ENCODE results near the gene DMRTC2.

Gene DMRTC2

DNA sequence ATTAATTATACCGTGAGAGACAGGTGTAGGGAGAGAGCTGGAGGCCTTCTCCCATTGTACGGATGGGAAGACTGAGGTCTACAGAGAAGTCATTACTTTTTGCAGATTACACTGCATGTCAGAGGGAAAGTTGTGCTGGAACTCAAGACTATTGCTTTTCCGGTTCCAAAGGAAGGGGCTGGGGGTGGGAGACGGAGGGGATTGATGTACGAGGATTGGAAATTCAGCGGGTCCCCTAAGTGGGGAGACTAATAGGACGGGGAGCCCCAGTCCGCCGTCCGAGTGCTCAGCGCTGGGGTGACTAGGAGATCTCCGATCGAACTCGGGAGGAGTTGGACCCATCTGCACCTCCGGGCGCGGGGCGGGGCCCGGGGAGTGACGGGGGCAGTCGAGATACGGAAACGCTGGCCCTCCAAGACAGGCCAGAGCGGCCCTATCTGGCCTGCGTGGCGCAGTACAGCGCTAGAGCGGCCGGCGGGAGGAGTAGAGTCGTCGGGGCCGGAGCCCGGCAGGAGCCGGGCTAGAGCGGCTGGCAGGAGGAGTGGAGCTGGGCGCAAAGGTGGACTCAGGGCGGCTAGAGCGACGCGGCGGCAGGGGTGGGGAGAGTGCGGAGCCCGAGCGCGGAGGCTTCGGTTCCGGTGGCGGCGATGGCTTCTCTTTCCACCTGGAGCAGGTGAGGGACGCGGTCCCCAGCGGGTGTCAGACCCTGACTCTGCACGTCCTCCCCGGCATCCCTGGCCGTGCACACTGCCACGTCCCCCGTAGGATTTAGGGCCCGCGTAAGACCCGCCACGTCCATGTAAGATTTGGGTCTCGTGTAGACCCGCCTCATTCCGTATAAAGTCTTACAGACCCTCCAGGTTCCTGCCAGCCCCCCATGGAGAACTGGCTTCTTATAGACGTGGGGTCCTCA, 39.2 kb downstream of the DMRTC2 start:
- TF ChIP-seq, protein P1, sequence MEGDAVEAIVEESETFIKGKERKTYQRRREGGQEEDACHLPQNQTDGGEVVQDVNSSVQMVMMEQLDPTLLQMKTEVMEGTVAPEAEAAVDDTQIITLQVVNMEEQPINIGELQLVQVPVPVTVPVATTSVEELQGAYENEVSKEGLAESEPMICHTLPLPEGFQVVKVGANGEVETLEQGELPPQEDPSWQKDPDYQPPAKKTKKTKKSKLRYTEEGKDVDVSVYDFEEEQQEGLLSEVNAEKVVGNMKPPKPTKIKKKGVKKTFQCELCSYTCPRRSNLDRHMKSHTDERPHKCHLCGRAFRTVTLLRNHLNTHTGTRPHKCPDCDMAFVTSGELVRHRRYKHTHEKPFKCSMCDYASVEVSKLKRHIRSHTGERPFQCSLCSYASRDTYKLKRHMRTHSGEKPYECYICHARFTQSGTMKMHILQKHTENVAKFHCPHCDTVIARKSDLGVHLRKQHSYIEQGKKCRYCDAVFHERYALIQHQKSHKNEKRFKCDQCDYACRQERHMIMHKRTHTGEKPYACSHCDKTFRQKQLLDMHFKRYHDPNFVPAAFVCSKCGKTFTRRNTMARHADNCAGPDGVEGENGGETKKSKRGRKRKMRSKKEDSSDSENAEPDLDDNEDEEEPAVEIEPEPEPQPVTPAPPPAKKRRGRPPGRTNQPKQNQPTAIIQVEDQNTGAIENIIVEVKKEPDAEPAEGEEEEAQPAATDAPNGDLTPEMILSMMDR (IDR thresholded peaks at IDR 0.05; ENCODE audit: extremely low read depth, missing control alignments) = no peak
- DNase-seq (ENCODE audit: low spot score) = peak; percentile 96

DNA sequence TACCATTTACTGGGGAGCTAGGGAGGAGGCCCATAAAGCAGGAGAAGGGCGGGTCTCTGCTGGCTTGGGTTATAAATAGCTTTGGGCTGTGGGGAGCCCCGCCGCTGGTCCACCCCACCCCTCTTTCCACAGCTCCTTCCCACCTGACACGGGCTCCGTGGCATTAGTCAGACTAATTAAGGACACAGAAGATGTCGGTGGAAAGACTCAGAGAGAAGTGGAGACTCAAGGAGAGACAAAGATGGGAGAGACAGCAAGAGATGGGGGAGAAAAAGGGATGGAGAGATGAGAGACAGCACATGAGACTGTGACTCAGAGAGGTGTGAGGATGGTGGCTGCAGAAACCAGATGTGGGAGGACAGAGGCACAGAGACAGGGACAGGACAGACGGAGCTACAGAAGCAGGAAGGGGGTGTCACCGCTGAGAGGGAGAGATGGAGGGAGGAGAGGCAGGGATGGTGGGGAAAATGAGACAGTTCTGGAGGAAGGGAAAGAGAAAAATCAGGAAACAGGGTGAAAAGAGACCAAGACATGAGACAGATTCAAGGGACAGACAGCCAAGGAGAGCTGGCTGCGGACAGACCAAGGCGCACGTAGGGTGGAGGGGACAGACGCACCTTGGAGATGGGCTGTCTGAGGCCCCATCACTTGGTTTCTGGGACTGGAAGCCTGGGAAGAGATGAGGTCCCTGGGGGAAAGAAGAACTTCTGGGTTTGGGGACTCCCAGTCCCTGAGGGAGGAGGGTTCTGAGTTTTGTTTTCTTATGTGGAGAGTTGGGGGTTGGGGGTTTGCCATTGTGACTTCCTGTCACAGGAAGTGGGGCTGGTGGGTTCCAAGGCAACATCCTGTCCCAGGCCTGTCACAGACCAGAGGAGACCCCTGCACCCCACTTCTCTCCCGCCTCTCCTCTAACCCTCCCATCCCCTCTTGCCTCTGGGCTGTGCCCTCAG, 42.2 kb downstream of the DMRTC2 start:
- peak; percentile 69 for DNase-seq (ENCODE audit: low spot score)
- TF ChIP-seq, protein P1 (IDR thresholded peaks at IDR 0.05; ENCODE audit: extremely low read depth, missing control alignments) = no peak

DNA sequence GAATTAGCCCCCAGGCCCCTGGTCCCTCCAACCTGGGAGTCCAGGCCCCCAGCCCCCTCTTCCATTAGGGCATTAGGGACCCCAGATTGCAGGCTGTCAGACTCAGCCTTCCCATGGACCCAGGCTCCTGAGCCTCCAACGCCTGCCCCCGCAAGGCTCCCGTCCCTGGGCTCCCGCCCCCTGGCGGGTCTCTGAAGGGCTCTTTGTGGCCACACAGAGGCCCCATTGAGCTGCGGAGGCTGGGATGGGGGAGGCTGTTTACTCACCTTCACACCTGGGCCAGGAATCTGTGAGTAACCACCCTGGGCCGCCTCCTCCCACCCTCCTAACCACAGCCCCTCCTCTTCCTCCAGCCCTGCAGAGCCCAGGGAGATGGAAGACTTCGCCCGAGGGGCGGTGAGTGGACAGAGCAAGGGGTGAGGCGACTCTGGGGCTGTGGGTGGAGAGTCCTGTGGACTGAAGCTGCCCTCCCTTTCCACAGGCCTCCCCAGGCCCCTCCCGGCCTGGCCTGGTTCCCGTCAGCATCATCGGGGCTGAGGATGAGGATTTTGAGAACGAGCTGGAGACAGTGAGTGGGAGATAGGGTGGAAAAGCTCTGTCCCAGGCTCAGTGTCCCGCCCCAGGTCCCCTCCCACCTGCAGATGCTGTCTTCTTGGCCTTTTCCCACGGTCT, 43.0 kb downstream of the DMRTC2 start:
- TF ChIP-seq, protein P1 (IDR thresholded peaks at IDR 0.05; ENCODE audit: extremely low read depth, missing control alignments) = peak; percentile 20
- DNase-seq (ENCODE audit: low spot score) = peak; percentile 77

DNA sequence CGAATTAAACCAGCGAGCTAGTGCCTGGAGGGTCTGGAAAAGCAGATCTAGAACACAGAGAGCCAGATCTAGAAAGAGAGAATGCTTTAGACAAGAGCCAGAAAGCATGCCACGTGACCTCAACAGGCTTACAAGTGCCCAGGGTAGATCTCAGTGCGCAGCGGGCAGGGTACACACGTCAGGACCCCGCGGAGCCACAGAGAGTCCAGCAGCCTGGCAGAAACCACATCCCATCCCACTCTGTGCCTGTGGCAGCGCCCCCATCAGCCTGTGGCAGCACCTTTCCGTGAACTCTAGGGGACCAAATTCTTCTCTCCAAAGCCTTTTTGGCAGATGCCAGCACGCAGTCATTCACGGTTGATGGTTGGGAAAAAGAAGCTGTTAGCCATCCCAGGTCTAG, 44.1 kb downstream of the DMRTC2 start:
- no peak for DNase-seq (ENCODE audit: low spot score)
- TF ChIP-seq, protein P1 (IDR thresholded peaks at IDR 0.05; ENCODE audit: extremely low read depth, missing control alignments) = no peak

DNA sequence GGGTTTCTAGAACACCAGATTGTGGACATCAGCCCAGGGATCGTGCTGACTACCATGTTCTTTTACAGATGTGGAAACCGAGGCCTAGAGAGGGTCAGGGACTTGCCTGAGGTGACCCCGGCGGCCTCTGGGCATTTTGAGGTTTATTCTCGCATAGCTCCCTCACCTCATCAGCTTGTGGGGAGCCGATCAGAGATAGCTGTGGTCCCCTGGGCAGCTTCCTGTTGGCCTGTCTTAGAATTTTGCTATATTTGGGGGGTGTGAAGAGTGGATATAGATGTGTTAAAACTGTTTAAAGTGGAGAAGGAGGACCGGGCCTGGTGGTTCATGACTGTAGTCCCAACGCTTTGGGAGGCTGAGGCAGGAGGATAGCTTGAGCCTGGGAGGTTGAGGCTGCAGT, 45.1 kb downstream of the DMRTC2 start:
- TF ChIP-seq, protein P1 (IDR thresholded peaks at IDR 0.05; ENCODE audit: extremely low read depth, missing control alignments) = no peak
- no peak for DNase-seq (ENCODE audit: low spot score)

DNA sequence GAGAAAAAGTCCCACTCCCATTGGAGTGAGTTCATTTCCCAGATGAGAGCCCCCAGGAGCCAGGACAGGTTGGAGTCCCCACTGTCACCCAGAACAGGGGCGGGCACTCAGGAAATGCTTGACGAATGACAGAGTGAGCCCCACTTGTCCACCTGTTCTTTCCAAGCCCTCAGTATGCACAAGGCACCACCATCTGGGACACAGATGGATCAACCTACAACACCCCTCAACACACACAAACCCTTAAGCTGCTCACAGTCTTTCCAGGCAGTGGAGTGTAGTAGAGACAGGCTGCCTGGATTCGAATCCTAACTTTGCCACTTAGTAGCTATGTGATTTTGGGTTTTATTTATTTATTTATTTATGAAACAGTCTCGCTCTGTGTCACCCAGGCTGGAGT, 46.1 kb downstream of the DMRTC2 start:
- TF ChIP-seq, protein P1 (IDR thresholded peaks at IDR 0.05; ENCODE audit: extremely low read depth, missing control alignments) = no peak

More for the DNA sequence above, 46.1 kb downstream of the DMRTC2 start:
- no peak for DNase-seq (ENCODE audit: low spot score)
